HG03354 (cell line): Measurements from ENCODE around the gene IL1RAPL1.

Source experiments
- ATAC-seq: cut with Tn5 transposase; IDR thresholded peaks from one replicate; pipeline ENCODE4 v1.9.1; 2021; ENCODE audit warnings: mild to moderate bottlenecking; ENCODE audit not compliant: unreplicated experiment, poor library complexity, severe bottlenecking

Gene IL1RAPL1

DNA sequence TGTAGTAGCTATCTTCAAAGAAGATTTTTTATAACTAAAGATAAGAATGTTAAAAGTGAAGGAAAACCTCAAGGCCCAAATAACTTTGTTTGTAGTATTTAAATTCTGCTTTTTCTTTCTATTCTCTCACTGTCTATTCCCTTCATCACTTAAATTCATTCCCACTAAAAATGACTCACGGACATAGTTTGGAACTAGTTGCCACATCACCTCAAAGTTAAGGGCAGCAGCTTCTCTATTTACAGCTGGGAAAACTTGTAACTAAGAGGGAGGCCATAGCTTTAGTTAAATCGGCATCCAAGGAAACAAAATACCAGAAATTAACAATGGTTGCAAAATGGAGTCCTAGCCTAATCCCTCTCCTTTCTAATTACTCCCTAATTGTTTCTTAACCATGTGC, 1302.8 kb downstream of the IL1RAPL1 start:
- ATAC-seq, result no peak

DNA sequence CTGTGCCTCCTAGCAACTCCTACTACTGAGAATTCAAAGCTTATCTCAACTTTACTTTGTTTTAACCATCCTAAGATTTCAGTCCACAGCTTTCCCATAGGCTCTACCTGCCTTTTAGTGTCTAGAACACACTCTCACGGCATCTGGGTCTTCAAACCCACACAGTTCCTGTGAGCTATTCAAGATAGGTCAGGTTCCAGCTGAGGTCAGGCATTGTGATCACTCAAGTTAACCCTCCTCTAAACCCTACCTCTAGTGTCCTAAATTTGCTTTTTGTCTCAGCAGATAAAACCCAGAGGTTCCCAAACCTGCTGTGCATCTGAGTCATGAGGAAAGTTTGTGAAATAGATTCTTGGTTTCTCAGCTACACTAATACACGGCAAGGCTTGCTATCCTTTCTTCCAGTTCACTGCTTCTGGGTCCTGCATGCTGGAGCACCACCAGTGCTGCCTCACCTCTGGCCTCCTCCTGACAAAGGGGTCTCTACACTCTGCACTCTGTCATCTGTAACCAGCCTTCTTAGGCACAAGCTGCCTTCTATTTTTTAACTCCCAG, 1303.5 kb downstream of the IL1RAPL1 start:
- ATAC-seq, result no peak

DNA sequence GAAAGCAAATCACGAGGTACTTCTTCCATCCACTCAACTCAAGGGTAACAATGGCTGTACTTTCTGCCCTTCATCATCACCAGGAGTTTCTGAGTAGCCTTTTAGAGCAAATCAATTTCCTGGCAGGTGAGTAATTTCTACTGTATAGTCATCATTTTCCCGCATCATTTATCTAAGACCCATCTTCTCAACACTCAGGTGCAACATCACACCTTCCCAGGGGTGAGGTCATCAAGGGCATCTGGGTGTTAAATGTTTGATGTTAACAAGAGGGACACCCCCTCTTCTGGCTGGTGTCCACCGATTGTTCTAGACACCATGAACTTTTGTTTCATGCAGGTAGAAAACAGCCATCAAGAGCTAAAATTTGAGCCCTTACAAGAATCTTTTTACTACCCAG, 1314.8 kb downstream of the IL1RAPL1 start:
- no peak for ATAC-seq

DNA sequence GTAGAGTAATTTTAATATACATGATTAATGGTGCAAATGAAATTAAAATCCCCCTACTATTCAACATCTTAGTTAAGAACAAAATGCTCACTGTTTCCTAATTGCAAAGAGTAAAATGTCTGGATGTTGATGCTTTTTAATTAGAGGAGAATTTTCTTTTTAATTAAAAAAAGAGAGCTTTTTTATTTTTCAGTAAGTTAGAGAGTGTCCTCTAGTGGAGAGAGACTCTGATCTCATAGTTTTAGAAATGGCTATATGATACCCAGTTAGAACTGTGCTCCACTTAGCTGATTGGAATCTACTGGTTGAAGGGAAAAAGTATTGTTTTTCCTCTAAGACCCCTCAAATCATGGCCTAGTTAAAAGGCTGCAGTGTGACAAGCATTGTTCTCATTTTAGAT, 1316.1 kb downstream of the IL1RAPL1 start:
- ATAC-seq, result no peak

DNA sequence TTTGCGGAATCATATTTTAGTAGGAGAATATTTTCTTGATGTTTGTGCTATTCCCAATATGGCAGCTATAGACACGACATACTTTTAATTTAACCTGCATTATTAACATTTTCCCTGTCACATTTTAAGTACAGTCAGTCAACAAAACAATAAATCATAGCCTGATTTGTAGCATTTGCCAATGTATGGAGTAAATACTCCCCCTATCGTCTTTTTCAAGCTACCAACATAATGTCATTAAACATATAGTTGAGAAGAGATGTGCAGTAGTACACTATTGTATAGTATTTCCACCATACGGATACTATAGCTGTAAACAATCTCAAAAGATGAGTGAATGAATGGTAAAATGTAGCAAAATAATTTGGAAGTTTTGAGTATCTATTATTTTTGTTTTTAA, 1324.4 kb downstream of the IL1RAPL1 start:
- ATAC-seq, result no peak

DNA sequence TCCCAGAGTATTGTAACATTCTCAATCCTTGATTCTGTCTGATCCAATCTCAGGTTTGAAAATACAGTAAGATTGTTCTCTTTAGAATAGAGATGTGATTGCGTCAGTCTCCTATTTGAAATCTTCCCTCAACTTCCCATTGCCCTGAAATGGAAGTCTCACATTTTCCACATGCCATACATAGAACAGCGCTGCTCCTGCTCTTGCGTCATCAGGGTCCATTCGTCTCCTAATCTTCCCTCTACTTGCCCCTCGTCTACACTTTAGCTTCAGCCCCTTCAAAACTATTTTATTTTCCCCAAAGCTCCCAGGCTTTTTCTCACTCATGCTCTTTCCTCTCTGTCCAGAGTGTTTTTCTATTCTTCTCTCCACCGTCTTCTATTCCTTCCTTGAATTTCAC, 1326.4 kb downstream of the IL1RAPL1 start:
- no peak for ATAC-seq

DNA sequence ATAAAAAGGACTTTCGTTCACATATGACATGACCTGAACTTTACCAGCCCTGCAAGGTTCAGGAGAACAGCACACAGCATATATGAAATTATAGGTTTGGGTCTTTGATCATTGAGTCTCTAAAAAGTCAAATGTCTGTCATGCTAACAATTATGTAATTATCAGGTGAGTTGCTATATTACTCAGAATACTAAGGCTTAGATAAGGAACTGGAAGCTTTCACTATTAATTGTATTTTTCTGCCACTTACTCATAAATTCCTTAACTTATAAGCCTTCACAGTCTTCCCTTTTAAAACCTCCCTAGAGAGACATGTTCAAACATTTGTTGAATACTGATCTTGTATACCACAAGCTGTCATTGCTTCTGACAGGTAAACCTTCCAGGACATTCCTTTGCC, 1335.4 kb downstream of the IL1RAPL1 start:
- no peak for ATAC-seq

DNA sequence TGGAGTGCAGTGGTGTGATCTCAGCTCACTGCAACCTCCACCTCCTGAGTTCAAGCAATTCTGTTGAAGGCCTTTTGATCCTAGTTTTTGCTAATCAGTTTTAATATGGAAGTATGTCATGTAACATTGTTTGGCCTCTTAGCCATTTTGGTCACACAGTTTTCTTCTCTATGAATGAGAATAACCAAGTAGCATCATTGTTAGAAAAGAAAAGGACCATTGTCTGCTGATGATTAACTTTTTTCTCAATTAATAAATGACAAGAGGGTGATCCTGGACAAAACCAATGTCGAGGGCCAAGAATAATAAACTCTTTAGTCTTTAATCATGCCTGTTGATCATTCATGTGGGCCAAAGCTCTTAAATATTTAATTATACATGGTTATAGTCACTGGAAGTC, 1338.8 kb downstream of the IL1RAPL1 start:
- no peak for ATAC-seq

DNA sequence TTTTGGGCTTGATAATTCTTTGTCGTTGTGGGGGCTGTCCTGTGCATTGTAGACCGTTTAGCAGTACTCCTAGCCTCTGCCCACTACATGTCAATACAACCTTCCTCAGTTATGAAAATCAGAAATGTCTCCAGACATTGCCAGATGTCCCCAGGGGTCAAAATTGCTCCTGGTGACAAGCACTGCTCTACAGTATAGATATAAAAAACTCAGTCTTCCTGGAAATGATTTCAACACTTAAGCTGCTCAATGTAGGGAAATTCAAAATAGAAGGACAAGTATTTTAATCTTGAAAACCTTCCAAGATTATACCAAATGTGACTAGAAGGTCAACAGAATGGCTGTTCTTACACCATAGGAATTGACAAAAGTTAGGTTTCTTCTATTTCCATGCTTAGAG, 1339.4 kb downstream of the IL1RAPL1 start:
- no peak for ATAC-seq

DNA sequence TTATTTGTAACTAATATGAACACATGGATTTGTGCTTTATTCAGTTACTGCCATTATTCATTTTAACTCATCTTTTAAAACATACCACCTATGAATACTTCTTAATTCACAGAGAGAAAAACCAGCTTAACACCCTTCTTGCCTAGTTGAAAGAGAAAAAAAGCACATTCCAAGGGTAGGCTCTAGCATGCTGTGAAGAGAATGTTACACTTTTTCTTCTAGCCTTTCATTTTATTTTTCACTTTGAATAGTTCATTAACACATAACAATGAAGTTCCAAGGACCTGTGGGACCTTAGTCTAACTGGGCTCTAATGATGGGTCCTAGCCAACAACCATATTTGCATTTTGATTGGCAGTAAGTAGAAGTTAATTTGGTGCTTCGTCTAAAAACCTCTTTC, 1348.2 kb downstream of the IL1RAPL1 start:
- no peak for ATAC-seq

DNA sequence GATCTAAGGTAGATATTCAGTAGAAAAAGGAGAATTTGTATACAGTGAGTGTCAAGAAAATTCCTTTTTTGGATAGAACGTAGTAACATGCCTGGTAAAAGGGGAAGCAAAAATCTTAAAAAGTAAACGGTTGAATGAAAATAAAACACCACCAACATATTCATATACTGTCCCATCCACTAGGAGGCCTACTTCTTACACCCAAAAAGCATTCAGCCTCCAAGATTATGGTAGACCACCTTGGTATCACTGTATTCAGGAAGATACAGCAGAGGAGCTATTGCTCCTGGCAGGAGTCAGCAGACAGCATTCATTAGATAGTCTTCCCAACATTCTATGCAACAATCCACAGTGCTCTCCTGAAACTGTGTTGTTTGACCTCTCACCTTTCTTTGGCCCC, 1353.5 kb downstream of the IL1RAPL1 start:
- ATAC-seq, result no peak

DNA sequence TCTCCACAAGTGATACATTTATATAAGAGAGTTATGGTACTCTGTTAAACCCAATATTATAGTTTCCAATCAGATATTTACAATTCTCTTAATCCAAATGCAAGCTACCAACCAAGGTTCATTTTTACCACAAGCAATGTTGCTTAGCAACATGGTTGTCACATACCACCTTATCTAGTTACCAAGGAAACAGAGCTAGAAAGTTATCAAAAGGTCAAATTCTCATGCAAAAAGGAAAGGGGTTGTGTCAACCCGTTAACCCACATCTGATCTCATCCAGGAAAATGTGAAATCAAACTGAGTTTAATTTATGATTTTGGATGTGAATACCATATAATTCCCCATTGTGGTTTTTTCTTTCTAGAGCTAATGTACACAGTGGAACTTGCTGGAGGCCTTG, 1354.0 kb downstream of the IL1RAPL1 start:
- ATAC-seq, result no peak

DNA sequence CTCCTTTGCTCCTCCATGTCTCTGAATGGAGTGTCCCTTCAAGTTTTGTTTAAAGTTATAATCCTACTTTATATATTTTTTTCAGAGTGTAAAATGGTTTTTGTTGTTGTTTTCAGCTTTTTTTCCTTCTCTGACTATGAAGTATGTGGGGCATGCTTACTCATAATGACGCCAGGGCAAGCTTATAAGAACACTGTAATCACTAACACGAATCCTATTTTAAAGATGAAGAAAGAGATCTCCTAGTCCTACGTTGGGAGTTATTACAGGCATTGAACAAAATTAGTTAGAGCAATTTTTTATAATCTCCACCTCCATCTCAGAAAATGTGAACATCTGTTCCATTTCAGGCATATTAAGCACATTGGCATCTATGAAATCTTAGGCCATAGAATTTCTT, 1360.0 kb downstream of the IL1RAPL1 start:
- no peak for ATAC-seq

DNA sequence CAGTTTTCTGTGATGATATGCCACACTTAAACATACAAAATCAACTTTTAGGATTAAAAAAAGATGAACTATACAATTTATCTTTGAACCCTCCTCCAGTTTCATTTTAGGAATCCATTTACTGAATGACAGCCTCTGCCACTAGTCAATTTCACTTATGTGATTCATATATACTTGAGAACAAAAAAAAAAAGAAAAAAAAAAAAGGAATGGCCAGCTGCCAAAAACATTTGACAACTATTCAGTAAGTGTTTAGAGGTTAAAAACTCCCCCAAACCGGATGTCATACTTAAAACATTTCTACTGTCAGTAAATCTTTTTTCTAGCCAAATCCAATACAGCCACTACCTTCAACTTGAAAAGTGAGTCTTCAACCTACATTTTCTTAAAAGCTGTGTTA, 1361.4 kb downstream of the IL1RAPL1 start:
- ATAC-seq, result no peak

DNA sequence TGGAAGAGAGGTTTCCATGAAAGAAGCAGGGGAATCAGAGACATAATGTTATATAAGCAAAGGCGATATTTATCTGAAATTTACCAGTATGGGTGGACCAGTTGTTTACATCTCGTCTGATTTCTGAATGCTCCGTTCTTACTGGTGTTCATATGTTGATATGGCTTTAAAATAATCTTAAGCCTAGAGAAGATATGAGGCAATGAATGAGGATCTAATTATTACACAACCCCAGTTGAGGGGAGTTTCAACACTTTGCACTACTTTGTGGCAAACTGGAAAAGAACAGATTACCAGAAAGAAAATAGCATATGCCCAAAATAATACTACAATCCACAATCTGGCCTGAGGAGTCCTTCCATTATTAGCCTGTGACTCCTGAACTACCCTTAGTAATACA, 1364.8 kb downstream of the IL1RAPL1 start:
- no peak for ATAC-seq

DNA sequence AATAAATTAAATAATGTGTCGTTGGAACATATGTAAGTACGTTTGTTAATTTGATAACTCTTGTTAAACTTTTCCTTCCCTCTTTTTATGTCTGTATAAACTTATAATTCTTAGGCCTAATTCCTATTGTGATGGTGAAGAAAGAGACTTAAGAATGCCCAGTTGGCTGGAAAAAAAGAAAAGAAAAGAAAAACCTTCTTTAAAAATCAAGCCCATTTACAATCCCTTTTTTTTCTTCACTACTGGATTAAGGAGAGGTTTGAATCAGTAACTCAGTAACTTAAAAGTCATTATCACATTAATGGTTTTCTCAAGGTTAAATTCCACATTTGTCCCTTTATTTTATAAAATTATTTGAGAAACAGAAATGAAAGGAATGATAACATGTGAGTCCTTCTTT, 1374.8 kb downstream of the IL1RAPL1 start:
- no peak for ATAC-seq

DNA sequence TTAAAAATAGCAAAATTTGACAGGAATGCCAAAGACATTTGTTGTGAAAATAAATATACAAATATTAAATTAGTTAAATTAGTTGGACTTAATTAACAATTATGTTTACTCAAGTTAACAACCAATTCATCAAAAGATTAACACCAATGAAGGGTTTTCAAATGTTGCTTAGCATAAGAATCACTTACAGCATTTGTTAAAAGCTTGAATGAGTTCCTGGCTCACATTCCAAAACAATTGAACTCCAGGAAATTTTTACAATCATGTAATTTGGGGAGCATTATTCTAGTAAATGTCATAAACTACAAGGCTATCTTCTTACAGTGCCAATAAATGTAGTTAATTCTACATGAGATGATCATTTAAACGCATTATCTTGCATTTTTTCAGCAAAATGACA, 1378.4 kb downstream of the IL1RAPL1 start:
- ATAC-seq, result no peak

DNA sequence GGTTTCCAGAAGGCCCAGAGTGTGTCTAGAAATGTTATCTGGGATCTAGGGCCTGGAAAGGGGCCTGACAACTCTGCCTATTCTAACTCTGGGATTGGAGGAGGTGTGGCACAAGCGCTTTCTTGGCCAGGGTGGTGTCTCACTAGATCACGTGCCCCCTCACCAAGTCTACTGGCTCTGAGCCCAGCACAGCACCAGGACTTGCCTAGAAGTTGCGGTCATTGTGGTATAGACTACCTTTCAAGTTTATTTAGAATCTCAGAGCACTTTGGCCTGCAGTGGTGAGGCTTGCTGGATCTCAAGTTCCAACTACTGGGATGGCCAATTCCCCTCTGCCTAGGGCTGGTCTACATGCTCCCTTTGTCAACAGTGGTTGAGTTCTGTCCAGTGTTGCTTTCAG, 1404.8 kb downstream of the IL1RAPL1 start:
- no peak for ATAC-seq

DNA sequence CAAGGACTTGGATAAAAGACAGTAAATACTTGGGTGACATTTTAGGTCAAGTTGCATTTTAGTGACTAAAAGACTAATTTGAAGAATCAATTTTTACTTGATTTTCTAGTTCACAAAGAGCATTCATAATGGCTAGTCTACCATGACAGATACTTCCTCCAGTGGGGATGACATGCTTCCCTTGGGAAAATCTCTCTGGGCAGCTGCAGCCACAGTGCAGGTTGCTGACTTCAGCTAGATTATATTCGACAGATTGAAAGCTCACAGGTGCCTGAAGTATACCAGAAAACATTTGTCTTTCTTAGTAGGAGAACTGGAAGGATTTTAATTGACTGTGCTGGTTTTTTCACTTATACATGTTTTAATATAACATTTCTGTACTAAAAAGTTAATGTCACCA, 1418.6 kb downstream of the IL1RAPL1 start:
- ATAC-seq, result no peak
